HG02938 (cell line): ENCODE measurements around the gene CDC25A.

Experiments used
- ATAC-seq: cut with Tn5 transposase; IDR thresholded peaks from one replicate; pipeline ENCODE4 v1.9.1; 2021; ENCODE audit warnings: mild to moderate bottlenecking, moderate library complexity; ENCODE audit not compliant: unreplicated experiment

Gene CDC25A

DNA sequence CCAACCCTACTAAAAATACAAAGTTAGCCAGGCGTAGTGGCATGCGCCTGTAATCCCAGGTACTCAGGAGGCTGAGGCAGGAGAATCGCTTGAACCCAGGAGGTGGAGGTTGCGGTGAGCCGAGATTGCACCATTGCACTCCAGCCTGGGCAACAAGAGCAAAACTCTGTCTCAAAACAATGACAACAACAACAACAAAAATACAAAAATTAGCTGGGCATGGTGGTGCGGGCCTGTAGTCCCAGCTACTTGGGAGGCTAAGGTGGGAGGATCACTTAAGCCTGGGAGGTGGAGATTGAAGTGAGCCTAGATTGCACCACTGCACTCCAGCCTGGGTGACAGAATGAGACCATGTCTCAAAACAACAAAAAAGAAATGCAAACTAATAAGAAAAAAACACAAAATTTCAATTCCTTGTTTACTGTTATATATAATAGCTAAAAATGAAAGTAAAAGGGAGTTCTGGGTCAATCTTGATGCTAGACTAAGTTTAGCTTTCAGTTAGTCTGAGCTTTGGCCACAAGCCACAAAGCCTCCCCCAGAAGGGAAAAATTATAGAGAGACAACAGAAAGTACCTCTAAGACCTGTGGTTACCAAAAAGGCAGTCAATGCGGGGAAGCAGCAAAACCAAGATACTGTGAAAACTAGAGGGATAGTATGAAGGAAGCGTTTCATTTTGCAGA is 76.0 kb downstream of the CDC25A start:
- peak; percentile 86 for ATAC-seq

- ATAC-seq = no peak
Measured at GRCh38 chr3:48110463-48110862, 77.8 kb downstream of the CDC25A start.

DNA sequence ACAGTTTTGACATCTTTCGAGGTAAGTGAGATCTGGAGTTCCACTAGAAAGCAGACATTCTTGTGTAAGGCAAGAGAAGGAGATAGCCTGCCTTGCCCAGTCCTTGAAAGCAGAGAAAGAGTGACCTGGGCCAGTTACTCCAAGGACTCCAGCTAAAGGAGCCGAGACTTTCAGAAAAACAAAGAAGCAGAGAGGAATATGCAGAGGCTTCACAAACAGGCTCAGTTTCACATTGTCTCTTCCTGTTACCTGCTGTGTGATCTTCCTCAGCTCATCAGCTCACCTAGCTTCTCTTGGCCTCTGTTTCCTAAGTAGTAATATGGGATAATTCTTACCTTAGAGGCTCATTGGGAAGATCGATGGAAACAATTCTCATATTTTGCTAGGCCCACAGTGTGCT is 81.0 kb downstream of the CDC25A start:
- no peak for ATAC-seq
